GM20431 (cell line): Measurements from ENCODE around the gene NR2E1.

Experiments
- in situ Hi-C: fragments of 300-500 bp; cut with MseI, MboI; formaldehyde crosslinking; loops from one replicate; pipeline ENCODE4 v1.15.0; 2020; ENCODE audit warnings: low sequenced_read_pairs; ENCODE audit not compliant: unreplicated experiment

The NR2E1 gene

DNA sequence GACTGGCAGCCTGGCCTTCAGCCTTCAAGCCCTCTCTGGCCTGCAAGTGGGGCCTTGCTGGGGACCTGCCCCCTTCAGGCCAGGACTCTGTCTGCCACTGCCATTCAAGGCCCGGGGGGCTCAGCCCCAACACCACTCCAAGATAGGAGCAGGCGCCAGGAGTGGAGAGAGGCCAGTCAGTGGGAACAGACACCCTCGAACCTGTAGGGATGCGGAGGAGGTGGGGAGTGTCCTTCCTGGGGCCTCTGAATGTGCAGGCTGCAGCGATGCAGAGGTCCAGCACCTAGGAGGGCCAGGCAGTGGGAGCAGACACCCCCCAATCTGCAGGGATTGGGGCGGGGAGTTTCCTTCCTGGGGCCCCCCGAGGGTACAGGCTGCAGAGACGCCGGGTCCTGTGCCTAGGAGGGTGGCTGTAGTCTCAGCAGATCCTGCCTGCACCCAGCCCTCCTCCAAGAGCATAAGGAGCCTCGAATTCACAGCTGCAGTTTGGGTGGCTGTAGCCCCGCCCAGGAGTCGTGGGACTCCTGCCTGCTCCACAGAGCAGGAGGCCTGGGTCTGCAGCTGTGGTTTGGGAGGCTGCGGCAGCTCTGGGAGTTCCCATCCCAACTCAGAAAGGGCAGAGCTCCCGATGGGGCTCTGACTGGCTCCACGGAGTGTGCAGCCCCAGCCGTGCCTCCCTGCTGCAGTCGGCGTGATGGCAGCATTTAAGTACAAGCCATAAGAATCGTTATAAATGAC, 33.1 kb downstream of the NR2E1 start:
- in situ Hi-C loops: no loop called here

- in situ Hi-C loops: no loop called here
These were observed 34.4 kb downstream of the NR2E1 start for GRCh38 chr6:108200186-108200585.

DNA sequence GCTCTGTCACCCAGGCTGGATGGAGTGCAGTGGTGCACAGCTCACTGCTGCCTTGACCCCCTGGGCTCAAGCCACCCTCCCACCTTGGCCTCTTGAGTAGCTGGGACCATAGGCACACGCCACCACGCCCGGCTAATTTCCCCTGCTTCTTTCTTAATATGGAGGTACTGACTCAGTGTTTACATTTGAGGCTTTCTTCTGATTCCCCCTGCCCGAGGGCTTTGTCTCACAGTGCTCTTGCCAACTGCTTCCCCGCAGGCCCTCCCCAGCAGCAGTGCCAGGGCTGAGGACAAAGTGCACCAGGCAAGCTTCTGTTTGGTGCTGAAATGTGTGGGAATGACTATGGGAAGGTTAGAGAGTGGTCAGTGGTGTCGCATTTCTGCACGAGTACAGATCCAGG, 34.8 kb downstream of the NR2E1 start:
- in situ Hi-C loops: no loop called here

GRCh38 chr6:108203189-108204112, 37.6 kb downstream of the NR2E1 start:
- in situ Hi-C loops: no loop called here

DNA sequence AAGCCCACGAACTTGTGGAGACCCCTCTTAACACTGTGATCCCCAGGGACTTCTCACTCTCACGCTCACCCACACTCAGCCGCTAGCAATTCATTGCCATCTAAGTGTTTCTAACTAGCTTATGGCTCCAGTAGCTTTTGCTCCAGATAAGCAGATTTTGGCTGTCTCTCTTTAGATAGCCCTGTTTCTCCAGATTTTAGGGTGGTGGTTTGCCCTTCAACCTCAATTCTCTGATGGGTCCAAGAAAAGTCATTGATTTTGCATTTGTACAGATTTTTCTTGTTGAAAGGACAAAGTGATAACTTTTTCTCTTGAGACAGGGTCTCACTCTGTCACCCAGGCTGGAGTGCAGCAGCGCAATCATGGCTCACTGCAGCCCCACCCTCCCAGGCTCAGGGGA, 41.2 kb downstream of the NR2E1 start:
- in situ Hi-C loops: no loop called here

DNA sequence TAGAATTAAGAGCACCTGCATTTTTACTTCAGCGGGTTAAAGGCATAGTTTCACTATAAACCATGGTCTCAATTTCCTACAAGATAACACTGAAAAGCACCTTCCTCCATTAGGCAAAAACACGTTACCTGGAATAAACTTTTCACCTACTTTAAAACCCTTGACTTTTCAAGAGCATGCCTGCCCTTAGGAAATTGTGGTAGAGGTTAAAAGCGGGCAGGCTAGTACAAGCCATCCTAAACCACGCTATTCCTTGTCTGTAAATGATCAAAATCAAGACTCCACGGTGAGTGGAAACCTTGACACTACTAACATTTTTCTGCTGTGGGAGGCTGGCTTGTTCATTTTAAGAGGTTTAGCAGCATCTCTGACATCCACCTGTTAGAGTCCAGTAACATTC, 43.9 kb downstream of the NR2E1 start:
- in situ Hi-C loops: no loop called here

DNA sequence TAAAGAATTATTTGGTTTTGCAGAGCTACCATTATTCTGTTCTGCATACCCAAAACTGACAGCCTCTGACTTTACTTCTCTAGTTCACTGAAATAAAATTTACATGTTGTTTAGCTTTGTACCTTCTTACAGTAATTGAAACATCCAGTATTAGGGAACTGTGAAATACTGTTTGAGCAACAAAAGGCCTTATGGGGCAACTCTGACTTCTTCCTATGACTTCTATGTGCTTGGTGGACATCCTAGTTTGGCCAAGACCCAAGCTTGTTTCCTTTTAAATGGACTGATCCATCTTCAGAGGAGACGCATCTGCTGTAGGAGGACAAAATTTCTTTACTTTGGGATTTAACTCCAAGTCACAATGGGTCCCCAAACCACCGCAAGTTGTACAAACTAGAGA, 44.7 kb downstream of the NR2E1 start:
- in situ Hi-C loops: no loop called here

- in situ Hi-C loops: no loop called here
These were observed 45.8 kb downstream of the NR2E1 start for GRCh38 chr6:108211671-108212070.

GRCh38 chr6:108222064-108222463, 56.2 kb downstream of the NR2E1 start:
- in situ Hi-C loops: no loop called here

GRCh38 chr6:108222504-108222903, 56.7 kb downstream of the NR2E1 start:
- in situ Hi-C loops: no loop called here

- in situ Hi-C loops: no loop called here
These were observed 61.5 kb downstream of the NR2E1 start for GRCh38 chr6:108227290-108227689.

DNA sequence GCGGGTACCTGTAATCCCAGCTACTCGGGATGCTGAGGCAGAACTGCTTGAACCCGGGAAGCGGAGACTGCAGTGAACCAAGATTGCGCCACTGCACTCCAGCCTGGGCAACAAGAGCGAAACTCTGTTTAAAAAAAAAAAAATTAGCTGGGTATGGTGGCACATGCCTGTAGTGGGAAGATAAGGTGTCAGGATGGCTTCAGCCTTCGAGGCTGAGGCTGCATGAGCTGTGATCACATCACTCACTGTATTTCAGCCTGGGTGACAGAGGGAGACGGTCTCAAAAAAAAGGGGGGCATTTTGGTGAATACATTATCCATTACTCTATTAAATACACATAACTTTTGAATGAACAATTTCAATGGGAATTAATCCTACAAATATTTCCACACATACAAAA, 62.6 kb downstream of the NR2E1 start:
- in situ Hi-C loops: no loop called here

DNA sequence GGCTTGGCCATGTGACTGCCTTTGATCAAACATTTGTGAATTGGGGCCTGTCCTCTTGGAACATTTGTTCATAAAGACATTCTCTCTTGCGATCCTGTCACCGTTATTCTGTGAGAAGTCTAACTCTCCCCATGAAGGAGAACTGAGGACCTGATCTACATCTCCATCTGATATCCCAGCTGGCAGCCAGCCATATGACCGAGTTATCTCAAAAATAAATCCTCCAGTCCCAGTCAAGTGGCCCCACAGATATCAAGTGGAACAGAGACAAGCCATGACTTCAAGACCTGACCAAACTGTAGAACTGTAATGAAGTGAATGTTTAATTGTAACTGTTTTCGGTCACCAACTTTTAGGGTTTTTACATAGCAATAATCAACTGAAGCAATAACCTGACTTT, 69.3 kb downstream of the NR2E1 start:
- in situ Hi-C loops: no loop called here

DNA sequence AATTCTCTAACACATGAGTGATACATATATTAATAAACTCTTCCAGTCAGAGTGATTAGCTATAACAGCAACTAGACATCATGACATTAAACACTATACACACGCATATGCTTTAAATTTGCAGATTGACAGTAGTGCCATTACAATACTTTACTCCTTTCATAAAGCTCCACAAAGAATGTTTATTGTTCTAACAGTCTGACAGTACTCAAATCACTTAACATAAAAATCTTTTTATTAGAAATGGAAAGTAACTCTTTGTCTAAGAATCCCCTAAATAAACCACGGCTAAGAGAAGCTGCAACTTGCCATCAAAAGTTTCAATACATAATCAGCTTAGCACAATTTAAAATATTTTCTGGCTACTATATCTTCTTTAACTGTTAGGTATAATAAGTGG, 71.0 kb downstream of the NR2E1 start:
- in situ Hi-C loops: no loop called here

DNA sequence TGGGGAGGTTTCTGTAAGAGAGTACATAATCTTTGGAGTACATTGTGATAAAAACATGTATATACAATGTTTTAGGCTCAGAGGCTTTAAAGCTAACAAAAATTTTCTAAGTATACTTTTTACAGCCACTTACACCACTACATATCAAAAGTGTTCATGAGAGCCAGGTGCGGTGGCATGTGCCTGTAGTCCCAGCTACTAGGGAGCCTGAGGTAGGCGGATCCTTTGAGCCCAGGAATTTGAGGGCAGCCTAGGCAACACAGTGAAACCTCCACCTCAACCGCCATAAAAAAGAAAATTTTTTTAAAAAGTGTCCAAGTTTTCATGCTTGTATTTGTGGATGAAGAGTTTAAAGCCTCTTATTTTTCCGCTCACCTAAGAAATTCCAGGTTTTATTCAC, 72.5 kb downstream of the NR2E1 start:
- in situ Hi-C loops: no loop called here
